HL-60/S4 (cell line): ENCODE results near the gene KRTAP22-1.

Experiments
- in situ Hi-C: fragments of 300-500 bp; cut with MboI; formaldehyde crosslinking; loops from 2 replicates; pipeline ENCODE4 v1.14.3; 2022; ENCODE audit warnings: low sequenced_read_pairs

The KRTAP22-1 gene

DNA sequence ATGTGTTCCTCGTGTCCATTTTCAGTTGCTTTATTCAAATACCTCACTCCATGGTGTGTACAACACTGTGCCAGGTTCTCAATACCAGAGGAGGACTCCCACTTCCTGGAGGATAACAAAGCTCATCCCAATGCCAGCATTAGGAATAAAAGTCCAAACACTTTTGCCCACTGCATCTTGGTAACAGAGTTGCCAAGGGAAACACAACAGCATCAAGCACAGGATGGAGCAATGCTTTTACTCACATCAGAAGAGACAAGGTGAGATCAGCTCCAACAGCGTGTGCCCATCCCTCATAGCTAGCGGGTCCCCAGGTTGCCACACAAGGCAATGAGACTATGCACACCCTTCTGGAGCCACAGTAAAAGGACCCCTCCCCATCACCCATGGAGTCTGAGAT, 22.5 kb downstream of the KRTAP22-1 start:
- in situ Hi-C loops, result no loop called here

DNA sequence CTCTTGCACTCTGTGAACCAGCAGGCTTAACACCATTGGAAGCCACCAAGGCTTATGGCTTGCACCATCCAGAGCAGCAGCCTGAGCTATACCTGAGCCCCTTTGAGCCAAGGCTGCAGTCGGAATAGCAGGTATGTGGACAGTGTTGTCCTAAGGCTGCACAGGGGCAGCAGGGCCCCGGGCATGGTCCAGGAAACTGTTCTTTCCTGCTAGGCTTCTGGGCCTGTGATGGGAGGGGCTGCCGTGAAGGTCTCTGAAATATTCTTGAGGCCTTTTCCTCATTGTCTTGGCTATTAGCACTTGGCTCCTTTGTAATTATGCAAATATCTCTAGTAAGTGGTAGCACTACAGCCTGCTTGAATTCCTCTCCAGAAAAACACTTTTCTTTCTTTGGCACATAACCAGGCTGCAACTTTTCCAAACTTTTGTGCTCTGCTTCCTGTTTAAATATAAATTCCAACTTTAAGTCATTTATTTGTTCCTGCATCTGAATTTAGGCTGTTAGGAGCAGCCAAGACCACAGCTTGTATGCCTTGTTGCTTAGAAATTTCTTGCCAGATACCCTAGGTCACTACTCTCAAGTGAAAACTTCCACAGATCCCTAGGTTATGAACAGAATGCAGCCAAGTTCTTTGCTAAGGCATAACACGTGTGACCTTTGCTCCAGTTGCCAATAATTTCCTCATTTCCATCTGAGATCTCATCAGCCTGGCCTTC, 24.7 kb downstream of the KRTAP22-1 start:
- in situ Hi-C loops, result no loop called here

DNA sequence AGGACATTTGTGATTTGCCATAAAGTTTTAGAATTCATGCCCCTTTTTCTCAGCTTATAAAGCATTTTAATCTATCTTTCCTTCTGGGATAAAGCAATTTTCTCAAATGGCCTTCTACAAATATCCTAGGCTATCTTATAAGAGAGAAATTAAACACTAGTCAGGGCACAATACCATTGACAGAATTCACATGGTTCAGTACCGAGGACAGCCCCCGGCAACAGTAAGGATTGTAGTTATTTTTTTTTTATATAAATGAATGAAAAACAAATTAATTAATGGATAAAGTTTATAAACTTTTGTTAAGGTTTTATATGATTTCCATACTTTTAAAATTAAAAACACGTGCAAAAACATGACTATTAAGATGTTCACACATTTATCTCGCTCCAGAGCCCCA, 27.2 kb downstream of the KRTAP22-1 start:
- in situ Hi-C loops, result no loop called here

- in situ Hi-C loops, result no loop called here
Observed at GRCh38 chr21:30629200-30629599, 28.3 kb downstream of the KRTAP22-1 start.

GRCh38 chr21:30634906-30635305, 34.0 kb downstream of the KRTAP22-1 start, which contains the start of gene KRTAP20-2:
TSS of gene KRTAP20-2 (plus strand) at chr21:30635206. CDS start at chr21:30635264, 58 bp downstream.
- in situ Hi-C loops, result no loop called here

- in situ Hi-C loops, result no loop called here
Observed at GRCh38 chr21:30638686-30639085, 37.8 kb downstream of the KRTAP22-1 start.

DNA sequence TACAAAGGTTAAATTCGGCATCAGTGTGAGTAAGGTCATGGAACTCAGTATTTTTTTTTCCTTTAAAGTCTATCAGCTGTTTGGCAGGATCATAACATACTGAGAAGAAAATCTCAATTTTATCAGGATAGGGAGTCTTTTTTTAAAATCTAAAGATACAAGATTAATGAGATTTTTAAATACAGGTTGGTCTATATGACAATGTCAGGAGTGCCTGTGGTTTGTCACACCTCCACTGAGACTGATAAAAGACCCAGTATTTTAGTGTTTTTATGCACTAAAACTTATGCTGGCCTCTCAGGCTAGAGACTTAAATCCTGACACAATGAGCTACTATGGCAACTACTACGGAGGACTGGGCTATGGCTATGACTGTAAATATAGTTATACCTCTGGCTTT, 41.7 kb downstream of the KRTAP22-1 start, which contains the start of gene KRTAP20-3:
Gene KRTAP20-3, plus strand, starts transcription at position 301 of the 400 bp plus-strand sequence.
- in situ Hi-C loops, result no loop called here

GRCh38 chr21:30646904-30647414, 46.1 kb downstream of the KRTAP22-1 start:
- in situ Hi-C loops, result no loop called here
